ENCODE measurements around the gene CNOT1.

CNOT1 gene

GRCh38 chr16:58518980-58519368, 110.7 kb downstream of the CNOT1 start:
- in situ Hi-C loops (cut with MboI; ENCODE audit: low sequenced_read_pairs) = no loop called here

GRCh38 chr16:58518083-58518979, 111.3 kb downstream of the CNOT1 start:
- in situ Hi-C loops (cut with MboI; ENCODE audit: low sequenced_read_pairs) = no loop called here

GRCh38 chr16:58516768-58517107, 112.9 kb downstream of the CNOT1 start:
- in situ Hi-C loops (cut with MboI; ENCODE audit: low sequenced_read_pairs) = no loop called here

- in situ Hi-C loops (cut with MboI; ENCODE audit: low sequenced_read_pairs) = no loop called here
These were observed 113.5 kb downstream of the CNOT1 start for GRCh38 chr16:58515871-58516767.

- in situ Hi-C loops (cut with MboI; ENCODE audit: low sequenced_read_pairs) = no loop called here
These were observed 114.3 kb downstream of the CNOT1 start, which contains the start of gene SETD6 for GRCh38 chr16:58515125-58515870. Gene SETD6, plus strand, starts transcription at chr16:58515517. Its CDS starts 21 bp downstream, at chr16:58515538.

GRCh38 chr16:58513874-58514273, 115.8 kb downstream of the CNOT1 start:
- in situ Hi-C loops (cut with MboI; ENCODE audit: low sequenced_read_pairs) = no loop called here

- in situ Hi-C loops (cut with MboI; ENCODE audit: low sequenced_read_pairs) = no loop called here
These were observed 117.5 kb downstream of the CNOT1 start for GRCh38 chr16:58511933-58512815.

- in situ Hi-C loops (cut with MboI; ENCODE audit: low sequenced_read_pairs) = no loop called here
These were observed 118.6 kb downstream of the CNOT1 start for GRCh38 chr16:58510776-58511628.

- in situ Hi-C loops (cut with MboI; ENCODE audit: low sequenced_read_pairs) = no loop called here
These were observed 119.4 kb downstream of the CNOT1 start for GRCh38 chr16:58510097-58510775.

- in situ Hi-C loops (cut with MboI; ENCODE audit: low sequenced_read_pairs) = no loop called here
These were observed 120.2 kb downstream of the CNOT1 start for GRCh38 chr16:58509256-58510096.

GRCh38 chr16:58508671-58509251, 120.9 kb downstream of the CNOT1 start:
- in situ Hi-C loops (cut with MboI; ENCODE audit: low sequenced_read_pairs) = no loop called here

GRCh38 chr16:58507963-58508670, 121.5 kb downstream of the CNOT1 start:
- in situ Hi-C loops (cut with MboI; ENCODE audit: low sequenced_read_pairs) = no loop called here

GRCh38 chr16:58507195-58507962, 122.2 kb downstream of the CNOT1 start:
- in situ Hi-C loops (cut with MboI; ENCODE audit: low sequenced_read_pairs) = no loop called here

- in situ Hi-C loops (cut with MboI; ENCODE audit: low sequenced_read_pairs) = no loop called here
These were observed 123.1 kb downstream of the CNOT1 start for GRCh38 chr16:58506241-58507194.

All from HL-60/S4 (cell line).